Neural progenitor cell (in vitro differentiated cells): ENCODE measurements around the gene LINC01488.

Experiments used
- CTCF ChIP-seq: fragments of 200-600 bp; sonication (generic); IDR thresholded peaks from 2 replicates; pipeline ENCODE4 v1.5.1; 2017; ENCODE audit warnings: antibody characterized with exemption, mild to moderate bottlenecking
- EZH2phosphoT487 ChIP-seq: fragments of 200-600 bp; sonication (generic); IDR thresholded peaks from 2 replicates; pipeline ENCODE4 v1.6.1; 2017; ENCODE audit warnings: antibody characterized with exemption

- TF ChIP-seq CTCF, result no peak
- TF ChIP-seq EZH2phosphoT487, result no peak
Observed at GRCh38 chr11:69465236-69466000, 16.0 kb upstream of the LINC01488 start.
